ENCODE data around the gene FKBP9.
A peak's percentile ranks its signal among the peaks of the same experiment; 100 is the strongest.
"Not testable (repeated sequence)": the region's sequence is repeated elsewhere in the genome, so short reads cannot be mapped to it uniquely, and the experiment has no call there.

The FKBP9 gene

DNA sequence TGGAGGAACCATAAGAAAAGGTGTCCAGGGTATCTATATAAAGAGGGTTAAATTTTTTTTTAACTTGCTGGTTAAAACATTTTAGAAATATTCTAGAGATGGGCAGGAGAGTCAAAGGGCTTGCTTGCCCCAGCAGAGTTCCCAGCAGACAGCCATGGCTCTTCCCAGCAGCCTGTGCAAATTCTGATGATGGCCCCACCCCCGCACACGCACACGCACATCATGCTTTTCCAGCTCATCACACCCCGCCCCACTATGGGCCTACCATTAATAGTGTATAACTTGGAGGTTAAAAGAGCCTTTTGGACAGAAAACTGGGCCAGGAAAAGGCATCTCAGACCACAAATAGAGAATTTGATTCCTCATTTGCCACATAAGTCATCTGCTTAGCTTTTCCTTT, 48.5 kb downstream of the FKBP9 start:
- not testable (repeated sequence) for DNase-seq (ENCODE audit: low read depth in 3 of 3)

DNA sequence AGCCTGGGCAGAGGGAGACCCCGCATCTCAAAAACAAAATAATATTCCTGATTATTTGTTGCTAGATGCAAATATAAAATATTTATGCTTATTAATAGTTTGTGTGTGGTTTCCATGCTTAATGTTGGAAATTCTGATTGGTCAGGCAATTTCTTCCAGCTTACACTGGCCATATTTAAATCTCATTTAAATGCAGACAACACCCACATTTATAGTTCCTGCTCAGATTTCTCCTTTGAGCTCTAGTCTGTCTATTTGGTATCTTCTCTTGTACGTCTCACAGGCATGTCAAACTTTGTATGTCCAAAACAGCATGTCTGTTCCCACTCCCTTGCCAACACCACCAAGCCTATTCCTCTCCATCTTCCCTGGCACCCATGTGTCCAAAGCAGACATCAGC, 52.5 kb downstream of the FKBP9 start:
- DNase-seq (ENCODE audit: low read depth in 3 of 3): no peak

DNA sequence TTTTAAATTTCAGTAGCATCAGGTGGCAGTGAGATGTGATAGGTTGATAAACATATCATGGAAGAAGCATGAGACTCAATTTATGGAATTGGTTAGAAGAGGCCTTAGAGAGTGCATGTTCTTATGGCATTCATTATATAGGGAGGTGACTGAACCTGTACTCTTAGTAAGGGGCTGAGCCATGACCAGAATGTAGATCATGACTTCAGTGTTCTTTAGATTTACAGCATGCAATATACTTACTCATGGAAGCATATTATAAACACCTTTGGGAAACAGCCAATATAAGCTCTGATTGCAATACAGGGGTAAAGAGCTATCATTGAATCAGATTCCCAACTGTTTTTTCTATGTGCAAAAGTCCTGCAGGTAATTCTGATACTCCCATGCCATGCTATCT, 55.1 kb downstream of the FKBP9 start:
- DNase-seq (ENCODE audit: low read depth in 3 of 3): no peak

DNA sequence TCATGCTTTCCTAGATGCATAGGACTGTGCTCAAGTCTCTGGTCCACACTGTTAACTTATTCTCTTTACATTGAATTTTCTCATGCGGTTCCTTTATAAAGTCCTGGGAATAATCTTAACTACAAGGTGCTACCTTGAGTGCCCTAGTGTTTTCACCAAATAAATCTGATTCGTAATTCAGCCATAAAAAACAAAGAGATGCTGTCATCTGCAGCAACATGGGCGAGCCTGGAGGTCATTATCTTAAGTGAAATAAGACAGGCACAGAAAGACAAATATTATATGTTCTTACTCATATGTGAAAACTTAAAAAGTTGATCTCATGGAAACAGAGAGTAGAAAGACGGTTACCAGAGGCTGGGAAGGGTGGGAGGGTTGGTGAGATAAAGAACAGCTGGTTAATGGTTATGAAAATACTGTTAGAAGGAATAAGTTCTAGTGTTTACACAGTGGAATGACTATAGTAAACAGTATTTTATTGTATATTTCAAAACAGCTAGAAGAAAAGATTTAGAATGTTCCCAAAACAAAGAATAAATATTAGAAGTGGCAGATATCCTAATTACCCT, 67.0 kb downstream of the FKBP9 start:
- DNase-seq (ENCODE audit: low read depth in 3 of 3): no peak

DNA sequence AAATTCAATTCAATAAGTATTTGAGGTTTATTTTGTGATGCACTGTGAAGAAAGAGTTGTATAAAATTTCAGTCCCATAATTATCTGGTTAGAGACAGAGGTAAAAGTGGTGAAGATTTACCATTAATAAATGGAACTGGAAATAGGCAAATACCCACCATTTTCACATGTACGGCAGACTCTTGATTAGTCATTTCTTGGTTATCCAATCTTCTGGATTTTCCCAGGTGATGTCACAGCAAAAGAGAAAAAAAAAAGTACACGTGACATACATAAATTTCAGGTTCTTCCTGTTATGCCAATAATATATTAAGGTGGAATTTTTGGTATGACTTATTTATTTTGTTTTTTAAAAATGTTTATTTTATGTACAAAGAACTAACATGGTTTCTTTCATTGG, 78.5 kb downstream of the FKBP9 start:
- DNase-seq (ENCODE audit: low read depth in 3 of 3): no peak

DNA sequence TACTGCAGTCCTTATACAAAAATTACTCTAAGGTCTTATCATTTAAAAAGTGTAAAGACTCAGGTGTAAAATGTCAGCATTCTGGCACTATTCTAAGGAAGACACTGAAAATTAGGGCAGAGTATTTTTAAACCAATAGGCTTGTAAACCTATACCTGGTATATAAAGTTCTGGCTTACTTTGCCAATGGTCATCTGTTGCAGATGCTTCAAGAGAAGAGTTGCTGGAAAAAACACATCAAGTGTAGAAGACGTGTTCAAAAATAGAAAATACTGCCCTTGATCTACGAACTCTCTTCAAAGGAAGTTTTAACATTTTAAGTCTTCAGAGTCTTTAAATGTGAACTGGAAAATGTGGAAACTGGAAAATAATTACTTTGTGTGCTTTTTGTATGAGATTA, 81.4 kb downstream of the FKBP9 start:
- no peak for DNase-seq (ENCODE audit: low read depth in 3 of 3)

DNA sequence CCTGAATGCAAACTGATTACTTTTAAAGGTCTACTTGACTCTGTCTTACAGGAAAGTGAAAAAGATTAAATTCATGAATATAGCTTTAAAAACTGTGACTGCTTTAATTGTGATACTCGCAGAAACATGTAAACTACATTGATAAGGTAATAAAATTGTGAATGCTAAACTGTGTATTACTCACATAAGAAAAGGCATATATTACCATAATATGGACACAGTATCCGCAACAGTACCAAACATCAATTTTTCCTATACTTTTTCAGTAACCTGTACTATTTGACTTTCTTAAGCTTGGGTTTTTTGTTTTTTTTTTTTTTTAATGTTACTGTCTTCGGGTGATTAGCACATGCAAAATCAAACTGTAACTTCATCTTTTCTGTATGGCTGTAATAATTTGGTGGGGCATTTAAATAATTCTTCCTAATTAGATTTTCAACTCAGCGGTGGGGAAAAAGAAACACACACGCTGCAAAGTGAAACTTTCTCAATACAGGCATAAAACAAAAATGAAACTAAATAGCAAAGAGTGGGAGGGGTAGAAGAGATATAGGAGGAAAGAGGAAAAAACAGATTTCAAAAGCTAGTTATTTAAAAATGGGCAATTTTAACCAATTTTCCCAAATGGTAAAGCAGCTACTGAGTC, 82.1 kb downstream of the FKBP9 start:
- no peak for DNase-seq (ENCODE audit: low read depth in 3 of 3)

DNA sequence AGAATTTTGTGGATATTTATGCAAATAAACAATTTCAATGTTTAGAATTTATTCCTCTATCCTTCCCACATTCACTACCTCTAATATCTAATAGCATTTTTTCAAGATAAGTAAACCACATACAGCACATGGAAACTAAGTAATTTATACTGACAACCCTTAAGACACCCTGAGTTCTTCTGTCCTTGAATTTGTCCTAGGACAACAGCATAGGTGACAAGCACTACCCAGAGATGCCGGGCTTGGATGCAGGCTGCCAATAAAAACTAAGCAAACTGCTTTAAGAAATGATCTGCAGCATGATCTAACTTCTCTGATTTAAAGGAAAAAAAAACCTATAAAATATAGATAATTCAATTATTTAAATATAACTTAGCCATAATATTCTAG, 82.7 kb downstream of the FKBP9 start:
- DNase-seq (ENCODE audit: low read depth in 3 of 3): no peak

DNA sequence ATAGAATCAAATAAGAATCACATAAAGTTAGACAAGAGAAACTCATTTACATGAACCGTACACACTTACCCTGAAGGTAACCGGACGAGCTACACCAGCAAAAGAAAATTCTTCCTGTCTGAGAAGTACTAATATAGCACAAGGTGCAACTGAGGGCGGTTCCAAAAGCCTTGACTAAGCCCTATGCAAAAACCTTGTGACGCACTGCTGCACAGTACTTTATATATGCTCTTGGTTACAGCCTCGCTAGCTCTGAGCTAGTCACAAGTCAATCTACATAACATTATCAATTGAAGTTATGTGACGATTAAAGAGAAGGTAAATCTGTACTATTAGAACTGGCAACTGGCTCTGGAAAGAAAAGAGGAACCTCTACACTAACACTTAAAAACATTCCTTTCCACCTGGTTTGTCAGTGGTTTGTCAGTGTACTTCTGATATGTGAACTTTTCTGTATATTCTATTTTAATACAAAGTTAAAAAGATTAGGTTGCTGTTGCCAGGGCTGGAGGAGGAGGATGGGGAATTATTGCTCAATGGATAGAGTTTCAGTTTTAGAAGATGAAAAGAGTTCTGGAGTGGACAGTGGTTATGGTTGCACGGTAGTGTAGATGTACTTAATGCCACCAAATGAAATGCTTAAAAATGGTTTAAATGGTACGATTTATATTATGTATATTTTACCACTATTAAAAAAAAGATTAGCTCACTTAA, 83.7 kb downstream of the FKBP9 start:
- peak; percentile 21 to 50 (median 45) for DNase-seq (ENCODE audit: low read depth in 3 of 3)

DNA sequence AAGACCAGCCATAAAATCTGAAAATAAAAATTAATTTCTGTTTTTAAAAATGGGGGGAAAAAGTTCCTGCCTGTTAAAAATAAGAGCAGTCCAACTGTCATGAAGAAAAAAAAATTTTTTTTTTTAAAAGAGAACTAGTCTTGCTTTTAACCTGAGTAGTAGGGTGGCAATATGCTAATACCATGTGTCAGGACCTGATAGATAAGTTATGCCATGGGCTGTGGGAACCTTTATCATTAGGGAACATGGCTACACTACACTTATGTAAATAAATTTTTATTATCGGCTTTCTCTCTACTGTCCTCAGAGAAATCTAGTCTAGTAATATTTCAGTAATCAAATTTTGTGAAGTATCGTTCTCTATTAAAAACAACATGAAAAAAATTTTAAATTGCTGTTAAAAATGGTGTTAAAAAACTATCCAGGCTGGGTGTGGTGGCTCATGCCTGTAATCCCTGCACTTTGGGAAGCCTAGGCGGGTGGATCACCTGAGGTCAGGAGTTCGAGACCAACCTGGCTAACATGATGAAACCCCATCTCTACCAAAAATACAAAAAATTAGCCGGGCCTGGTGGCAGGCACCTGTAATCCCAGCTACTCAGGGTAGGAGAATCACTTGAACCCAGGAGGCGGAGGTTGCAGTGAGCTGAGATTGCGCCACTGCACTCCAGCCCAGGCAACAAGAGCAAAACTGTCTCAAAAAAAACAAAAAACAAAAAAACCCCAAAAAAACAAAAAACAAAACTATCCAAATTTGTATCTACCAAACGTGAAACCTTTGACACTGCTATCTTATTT, 84.6 kb downstream of the FKBP9 start:
- no peak for DNase-seq (ENCODE audit: low read depth in 3 of 3)

DNA sequence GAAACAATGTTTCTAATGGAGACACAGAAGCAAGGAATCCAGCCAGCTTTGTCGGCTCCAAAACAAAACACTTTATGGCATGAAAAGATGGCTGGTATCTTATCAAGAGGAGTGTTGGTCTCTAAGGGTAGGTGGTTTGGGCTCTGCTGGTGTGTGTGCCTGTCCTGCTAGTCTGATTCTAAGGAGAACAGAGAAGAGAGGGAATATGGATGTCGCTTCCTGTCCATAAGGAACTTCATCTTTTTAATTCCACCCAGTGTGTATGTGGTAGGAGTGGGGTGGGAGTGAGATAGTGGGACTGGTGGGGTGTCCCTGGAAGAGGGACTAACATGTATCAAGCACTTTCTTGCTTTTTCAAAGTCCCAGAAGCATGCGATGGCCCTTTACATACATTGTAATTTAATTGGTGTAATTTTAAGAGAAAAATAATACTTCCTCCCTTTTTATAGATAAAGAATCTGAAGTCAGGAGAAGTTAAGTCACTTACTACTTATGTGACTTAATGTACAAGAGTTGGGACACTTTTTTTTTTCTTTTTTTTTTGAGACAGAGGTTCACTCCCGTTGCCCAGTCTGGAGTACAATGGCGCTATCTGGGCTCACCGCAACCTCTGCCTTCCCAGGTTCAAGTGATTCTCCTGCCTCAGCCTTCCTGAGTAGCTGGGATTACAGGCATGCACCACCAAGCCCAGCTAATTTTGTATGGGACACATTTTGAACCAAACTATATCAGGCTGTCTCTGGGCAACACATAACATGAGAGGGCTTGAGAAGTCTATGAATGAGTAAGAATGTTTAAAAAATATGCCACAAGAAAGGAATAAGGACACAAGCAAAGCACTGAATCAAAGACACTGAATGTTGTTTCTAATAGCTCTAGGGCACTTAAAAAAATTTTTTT, 86.5 kb downstream of the FKBP9 start:
- DNase-seq (ENCODE audit: low read depth in 3 of 3): no peak

DNA sequence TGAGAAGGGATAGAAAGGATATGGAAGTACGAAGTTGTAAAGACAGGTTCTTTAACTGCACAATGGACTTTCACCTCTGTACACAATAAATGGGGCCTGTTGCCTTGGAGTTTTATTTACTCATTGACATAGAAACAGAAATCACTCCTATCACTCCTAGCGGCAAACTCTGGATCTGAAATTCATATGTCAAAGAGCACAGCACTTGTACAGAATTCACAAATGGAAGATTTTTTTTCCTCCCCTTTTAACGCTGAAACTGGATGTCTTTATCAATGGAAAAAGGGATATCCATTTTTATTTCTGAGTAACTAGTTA, 87.1 kb downstream of the FKBP9 start:
- no peak for DNase-seq (ENCODE audit: low read depth in 3 of 3)

DNA sequence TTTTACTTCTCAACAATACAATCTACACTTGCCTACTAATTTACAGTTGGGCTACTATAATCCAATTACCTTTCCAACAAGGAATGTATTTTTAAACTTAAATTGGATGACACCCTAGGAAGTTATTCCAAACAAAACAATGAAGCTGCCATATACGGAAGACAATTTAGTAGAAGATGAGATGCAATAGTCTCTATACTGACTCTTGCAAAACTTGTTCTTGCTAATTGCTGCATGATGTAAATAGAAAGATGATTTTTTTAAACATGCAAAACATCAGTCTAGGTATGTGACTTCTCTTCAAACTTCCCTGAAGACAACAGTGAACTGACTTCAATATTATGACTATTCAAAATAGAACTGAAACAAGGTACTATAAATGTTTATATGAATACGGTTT, 87.7 kb downstream of the FKBP9 start:
- no peak for DNase-seq (ENCODE audit: low read depth in 3 of 3)

DNA sequence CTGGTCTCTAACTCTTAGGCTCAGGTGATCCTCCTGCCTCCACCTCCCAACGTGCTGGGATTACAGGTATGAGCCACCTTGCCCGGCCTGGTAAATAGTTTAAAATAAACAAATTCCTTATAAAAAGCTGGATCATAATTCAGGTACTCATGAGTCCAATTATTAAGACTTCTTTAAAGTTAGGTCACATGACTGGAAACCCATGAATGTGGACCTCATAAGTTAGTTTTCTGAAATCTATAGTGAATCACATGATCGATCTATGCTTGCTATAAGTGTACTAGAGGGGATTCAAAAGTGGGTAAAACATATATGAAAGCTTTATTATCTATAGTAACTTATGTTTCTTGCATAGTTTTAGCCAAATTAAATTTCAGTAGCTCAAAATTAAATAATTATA, 91.0 kb downstream of the FKBP9 start:
- no peak for DNase-seq (ENCODE audit: low read depth in 3 of 3)

DNA sequence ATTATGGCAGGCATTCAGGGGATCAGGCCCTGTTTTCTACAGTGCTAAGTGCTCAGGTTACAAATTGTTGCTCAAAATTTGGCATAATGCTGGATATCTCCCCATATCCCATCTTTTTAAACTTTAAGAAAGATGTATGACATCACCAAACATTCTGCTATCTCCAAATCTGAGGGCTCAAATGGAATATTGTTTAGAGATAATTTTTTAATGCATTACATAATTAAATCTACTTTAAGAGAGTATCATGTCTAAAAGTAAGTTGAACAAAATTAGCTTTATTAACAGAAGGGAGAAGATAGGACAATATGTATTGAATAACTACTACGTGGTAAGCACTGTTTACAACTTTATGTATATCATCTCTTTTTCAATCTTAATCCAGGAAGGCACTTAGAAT, 91.5 kb downstream of the FKBP9 start:
- DNase-seq (ENCODE audit: low read depth in 3 of 3): no peak

DNA sequence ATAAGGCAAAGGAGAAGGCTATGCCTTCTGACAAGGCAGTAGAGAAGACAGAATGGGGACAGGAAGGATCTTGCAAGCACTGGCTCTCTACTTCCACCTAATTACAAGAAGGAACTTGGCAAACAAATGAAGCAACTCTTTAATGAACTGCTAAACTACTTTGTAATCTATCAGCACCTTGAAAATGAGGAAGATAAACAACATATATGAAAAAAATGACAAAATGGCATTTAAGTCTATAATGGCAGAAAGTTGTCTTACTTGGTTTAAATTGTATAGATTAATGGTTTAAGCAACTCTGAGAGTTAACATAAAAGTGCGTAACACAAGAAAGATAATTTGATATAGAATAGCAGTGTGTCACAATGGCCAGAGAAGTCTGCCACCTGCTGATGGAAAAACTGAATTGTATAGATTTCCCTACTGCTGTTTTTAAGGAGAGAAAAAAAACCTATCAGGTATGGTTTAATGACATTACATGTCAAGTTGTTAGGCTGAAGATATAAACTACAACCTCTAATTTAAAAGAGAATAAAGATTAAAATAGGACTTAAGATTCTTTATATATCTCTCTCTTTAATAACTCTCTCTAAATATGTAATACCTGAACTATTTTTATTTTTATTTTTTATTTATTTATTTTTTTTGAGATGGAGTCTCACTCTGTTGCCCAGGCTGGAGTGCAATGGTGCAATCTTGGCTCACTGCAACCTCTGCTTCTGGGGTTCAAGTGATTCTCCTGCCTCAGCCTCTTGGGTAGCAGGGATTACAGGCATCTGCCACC, 93.5 kb downstream of the FKBP9 start:
- DNase-seq (ENCODE audit: low read depth in 3 of 3): no peak

DNA sequence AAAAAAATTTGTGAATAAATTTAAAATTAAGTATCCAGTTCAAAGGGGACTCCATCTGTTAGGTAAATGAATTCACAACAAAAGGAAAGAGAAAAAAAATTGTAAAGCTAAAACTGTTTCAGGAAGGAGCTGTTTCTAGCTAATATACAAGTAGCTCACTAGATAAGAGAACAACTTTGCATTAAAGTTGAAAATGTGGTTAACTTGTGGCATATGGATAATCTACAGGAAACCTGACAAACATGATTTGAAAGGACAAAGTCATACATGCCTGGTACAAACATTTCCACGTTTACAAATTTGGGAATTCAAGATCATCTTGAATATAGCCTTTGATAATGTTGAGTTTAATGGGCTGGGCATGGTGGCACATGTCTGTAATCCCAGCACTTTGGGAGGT, 96.5 kb downstream of the FKBP9 start:
- DNase-seq (ENCODE audit: low read depth in 3 of 3): no peak

DNA sequence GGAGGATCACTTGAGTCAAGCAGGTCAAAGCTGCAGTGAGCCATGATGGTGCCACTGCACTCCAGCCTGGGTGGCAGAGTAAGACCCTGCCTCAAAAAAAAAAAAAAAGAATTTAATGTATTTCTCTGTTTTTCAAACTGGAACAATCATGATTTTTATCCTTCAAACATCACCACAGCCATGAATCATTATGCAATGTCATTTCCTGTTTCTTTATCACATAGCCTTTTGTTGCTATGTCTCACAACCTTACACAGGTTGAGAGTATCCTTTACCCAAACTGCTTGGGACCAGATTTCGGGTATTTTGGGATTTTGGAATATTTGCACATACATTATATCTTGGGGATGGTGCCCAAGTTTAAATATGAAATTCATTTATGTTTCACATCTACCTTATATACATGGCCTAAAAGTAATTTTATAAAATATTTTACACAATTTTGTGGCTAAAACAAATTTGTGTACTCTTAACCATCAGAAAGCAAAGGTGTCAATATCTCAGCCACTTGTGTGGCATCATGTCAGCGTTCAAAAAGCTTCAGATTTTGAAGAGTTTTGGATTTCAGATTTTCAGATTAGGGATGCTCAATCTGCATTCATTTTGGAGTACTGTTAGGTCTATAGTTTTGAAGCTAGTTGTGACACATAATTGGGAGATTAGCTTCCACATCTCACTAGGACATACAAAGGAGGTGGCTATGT, 97.2 kb downstream of the FKBP9 start:
- DNase-seq (ENCODE audit: low read depth in 3 of 3): no peak

DNA sequence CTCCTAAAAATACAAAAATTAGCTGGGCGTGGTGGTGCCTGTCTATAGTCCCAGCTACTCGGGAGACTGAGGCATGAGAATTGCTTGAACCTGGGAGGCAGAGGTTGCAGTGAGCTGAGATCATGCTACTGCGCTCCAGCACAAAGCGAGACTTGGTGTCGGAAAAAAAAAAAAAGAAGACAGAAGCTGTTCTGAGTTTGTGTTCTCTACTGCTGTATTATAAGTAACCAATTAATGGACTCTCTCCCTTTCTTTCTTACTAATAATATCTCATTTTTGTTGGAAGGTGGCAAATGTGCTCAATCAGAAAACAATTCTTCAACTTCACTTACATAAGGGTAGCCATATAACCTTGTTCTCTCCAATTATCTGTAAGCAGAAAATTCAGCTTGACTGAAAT, 97.9 kb downstream of the FKBP9 start:
- no peak for DNase-seq (ENCODE audit: low read depth in 3 of 3)
